Uterus (tissue), 2 donors: ENCODE data around the gene CACNA1D.

Experiments
- POLR2A ChIP-seq, 2 donors: fragments of 450-650 bp; IDR thresholded peaks; one replicate each; pipeline ENCODE4 v1.6.1; 2016; ENCODE audit warnings: antibody characterized with exemption in 2 of 2, mild to moderate bottlenecking in 1 of 2, moderate library complexity in 1 of 2
- TF ChIP-seq, protein P1 (sequence below), 4 experiments: fragments of 200-600 bp in 2 of 4; fragments of 450-650 bp in 2 of 4; sonication (generic) in 2 of 4; IDR thresholded peaks; one replicate each; pipeline ENCODE4 v1.5.1; 2016 to 2019; ENCODE audit warnings: antibody characterized with exemption in 4 of 4, mild to moderate bottlenecking in 2 of 4, moderate library complexity in 1 of 4

DNA sequence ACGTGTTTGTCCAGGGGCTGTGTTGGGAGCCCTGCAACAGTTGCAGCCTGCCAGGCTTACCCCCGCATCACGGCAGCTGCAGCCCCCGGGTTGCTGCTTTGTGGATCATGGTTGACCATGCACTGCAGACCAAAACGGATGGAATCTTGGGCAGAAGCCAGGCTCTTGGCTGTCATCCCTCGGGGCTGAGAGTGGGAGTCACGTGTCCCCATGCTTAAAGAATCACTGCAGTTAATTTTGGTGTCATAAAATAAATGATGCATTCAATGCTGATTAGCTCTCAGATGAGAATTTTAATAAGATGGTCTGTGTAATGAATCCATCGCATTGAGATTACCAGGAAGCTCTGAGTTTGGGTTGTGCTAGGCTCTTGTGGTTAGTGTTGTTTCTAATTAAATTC is 236.2 kb downstream of the CACNA1D start:
- TF ChIP-seq, protein P1, sequence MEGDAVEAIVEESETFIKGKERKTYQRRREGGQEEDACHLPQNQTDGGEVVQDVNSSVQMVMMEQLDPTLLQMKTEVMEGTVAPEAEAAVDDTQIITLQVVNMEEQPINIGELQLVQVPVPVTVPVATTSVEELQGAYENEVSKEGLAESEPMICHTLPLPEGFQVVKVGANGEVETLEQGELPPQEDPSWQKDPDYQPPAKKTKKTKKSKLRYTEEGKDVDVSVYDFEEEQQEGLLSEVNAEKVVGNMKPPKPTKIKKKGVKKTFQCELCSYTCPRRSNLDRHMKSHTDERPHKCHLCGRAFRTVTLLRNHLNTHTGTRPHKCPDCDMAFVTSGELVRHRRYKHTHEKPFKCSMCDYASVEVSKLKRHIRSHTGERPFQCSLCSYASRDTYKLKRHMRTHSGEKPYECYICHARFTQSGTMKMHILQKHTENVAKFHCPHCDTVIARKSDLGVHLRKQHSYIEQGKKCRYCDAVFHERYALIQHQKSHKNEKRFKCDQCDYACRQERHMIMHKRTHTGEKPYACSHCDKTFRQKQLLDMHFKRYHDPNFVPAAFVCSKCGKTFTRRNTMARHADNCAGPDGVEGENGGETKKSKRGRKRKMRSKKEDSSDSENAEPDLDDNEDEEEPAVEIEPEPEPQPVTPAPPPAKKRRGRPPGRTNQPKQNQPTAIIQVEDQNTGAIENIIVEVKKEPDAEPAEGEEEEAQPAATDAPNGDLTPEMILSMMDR (IDR thresholded peaks at IDR 0.05): no peak
- no peak for TF ChIP-seq POLR2A (IDR thresholded peaks at IDR 0.05)
